GF-D8 (cell line): ENCODE measurements around the gene CYP21A2.
"Not testable (repeated sequence)": the region's sequence is repeated elsewhere in the genome, so short reads cannot be mapped to it uniquely, and the experiment has no call there.

ENCODE experiments used
- DNase-seq: peaks from one replicate; lab custom pipeline; 2025; lab: John Stamatoyannopoulos, UW

The CYP21A2 gene

DNA sequence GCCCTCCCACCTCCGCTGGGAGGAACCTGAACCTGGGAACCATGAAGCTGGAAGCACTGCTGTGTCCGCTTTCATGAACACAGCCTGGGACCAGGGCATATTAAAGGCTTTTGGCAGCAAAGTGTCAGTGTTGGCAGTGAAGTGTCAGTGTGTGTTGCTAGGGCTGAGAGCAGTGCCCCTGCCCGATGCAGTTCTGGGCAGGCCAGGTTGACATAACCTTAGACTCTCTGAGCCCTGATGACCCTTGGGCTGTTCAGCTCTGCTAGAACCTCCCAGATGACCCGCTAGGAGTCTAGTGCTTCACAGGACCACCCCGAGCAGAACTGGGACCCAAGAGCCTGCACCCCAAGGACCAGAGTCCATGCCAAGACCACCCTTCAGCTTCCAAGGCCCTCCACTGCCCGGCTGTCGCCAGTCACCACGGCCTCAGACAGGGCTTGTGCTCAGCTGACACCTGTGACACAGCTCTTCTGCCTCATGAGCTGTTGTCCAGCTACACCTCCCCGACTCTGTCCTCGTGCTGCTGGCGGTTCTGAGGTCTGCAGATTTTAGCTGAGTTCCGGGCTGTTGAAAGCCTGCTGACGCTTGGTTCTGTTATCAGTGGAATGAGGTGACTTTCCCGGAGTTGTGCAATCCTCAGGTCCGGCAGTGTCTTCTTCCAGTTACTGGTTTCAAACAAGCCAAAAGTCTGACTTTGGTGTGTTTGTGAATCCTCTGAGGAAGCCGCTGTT, 2.8 kb upstream of the CYP21A2 start:
- not testable (repeated sequence) for DNase-seq

DNA sequence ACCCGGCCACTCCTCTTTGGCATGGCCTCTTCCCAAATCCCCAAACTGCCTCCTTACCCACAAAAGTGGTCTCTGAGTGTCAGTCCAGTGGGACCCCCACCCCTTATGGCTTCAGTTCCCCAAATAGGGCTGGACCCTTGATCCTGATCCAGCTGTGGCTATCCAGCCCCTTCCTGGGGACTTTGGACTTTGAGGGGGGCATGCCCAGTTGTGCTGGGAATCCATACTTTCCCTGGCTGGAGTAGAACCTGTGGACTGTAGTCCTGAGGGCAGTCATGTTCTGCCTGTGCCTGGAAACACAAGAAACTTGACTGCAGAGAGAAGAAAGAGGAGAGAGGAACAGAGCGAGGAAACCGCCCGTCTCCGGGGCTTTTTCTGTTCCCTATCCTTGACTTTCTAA, 1.1 kb upstream of the CYP21A2 start:
- not testable (repeated sequence) for DNase-seq

DNA sequence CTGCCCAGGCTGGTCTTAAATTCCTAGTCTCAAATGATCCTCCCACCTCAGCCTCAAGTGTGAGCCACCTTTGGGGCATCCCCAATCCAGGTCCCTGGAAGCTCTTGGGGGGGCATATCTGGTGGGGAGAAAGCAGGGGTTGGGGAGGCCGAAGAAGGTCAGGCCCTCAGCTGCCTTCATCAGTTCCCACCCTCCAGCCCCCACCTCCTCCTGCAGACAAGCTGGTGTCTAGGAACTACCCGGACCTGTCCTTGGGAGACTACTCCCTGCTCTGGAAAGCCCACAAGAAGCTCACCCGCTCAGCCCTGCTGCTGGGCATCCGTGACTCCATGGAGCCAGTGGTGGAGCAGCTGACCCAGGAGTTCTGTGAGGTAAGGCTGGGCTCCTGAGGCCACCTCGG, 663 bp downstream of the CYP21A2 start:
- DNase-seq = not testable (repeated sequence)

DNA sequence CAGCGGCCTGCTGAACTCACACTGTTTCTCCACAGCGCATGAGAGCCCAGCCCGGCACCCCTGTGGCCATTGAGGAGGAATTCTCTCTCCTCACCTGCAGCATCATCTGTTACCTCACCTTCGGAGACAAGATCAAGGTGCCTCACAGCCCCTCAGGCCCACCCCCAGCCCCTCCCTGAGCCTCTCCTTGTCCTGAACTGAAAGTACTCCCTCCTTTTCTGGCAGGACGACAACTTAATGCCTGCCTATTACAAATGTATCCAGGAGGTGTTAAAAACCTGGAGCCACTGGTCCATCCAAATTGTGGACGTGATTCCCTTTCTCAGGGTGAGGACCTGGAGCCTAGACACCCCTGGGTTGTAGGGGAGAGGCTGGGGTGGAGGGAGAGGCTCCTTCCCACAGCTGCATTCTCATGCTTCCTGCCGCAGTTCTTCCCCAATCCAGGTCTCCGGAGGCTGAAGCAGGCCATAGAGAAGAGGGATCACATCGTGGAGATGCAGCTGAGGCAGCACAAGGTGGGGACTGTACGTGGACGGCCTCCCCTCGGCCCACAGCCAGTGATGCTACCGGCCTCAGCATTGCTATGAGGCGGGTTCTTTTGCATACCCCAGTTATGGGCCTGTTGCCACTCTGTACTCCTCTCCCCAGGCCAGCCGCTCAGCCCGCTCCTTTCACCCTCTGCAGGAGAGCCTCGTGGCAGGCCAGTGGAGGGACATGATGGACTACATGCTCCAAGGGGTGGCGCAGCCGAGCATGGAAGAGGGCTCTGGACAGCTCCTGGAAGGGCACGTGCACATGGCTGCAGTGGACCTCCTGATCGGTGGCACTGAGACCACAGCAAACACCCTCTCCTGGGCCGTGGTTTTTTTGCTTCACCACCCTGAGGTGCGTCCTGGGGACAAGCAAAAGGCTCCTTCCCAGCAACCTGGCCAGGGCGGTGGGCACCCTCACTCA, 1.4 kb downstream of the CYP21A2 start:
- not testable (repeated sequence) for DNase-seq

DNA sequence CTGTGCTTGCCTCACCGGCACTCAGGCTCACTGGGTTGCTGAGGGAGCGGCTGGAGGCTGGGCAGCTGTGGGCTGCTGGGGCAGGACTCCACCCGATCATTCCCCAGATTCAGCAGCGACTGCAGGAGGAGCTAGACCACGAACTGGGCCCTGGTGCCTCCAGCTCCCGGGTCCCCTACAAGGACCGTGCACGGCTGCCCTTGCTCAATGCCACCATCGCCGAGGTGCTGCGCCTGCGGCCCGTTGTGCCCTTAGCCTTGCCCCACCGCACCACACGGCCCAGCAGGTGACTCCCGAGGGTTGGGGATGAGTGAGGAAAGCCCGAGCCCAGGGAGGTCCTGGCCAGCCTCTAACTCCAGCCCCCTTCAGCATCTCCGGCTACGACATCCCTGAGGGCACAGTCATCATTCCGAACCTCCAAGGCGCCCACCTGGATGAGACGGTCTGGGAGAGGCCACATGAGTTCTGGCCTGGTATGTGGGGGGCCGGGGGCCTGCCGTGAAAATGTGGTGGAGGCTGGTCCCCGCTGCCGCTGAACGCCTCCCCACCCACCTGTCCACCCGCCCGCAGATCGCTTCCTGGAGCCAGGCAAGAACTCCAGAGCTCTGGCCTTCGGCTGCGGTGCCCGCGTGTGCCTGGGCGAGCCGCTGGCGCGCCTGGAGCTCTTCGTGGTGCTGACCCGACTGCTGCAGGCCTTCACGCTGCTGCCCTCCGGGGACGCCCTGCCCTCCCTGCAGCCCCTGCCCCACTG, 2.3 kb downstream of the CYP21A2 start:
- not testable (repeated sequence) for DNase-seq

DNA sequence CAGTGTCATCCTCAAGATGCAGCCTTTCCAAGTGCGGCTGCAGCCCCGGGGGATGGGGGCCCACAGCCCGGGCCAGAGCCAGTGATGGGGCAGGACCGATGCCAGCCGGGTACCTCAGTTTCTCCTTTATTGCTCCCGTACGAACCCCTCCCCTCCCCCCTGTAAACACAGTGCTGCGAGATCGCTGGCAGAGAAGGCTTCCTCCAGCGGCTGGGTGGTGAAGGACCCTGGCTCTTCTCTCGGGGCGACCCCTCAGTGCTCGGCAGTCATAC, 2.8 kb downstream of the CYP21A2 start:
- DNase-seq = not testable (repeated sequence)

DNA sequence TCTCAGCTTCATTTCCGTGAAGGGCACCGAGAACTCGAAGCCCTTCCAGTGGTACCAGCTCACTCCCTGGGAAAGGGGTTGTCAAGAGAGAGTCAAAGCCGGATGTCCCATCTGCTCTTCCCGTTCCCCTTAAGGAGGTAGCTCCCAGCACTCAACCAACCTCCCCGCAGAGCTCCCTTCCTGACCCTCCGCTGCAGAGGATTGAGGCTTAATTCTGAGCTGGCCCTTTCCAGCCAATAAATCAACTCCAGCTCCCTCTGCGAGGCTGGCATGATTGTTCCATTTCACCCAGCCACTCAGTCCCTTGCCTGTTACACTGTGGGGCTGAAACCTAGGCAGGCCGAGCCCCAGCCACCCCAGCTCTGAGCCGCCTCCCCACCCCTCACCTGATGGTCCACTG, 3.2 kb downstream of the CYP21A2 start:
- not testable (repeated sequence) for DNase-seq

DNA sequence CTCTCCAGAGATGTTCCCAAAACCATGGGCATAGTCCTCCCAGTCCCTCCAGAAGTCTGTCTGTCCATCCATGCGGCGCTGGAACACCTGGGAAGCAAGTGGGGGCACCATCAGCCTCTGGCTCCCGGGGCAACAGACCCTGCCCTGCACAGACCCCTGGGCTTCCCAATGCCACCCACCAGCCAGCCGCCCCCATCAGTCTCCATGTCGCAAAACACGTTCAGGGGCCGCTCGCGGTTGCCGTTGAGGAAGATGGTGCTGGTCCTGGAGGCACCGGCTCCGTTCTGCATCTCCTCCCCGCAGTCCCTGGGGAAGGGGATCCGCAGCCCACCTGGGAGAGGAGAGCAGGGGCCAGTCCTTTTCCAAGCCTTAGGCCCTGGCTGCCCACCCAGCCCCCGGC, 4.1 kb downstream of the CYP21A2 start:
- not testable (repeated sequence) for DNase-seq

DNA sequence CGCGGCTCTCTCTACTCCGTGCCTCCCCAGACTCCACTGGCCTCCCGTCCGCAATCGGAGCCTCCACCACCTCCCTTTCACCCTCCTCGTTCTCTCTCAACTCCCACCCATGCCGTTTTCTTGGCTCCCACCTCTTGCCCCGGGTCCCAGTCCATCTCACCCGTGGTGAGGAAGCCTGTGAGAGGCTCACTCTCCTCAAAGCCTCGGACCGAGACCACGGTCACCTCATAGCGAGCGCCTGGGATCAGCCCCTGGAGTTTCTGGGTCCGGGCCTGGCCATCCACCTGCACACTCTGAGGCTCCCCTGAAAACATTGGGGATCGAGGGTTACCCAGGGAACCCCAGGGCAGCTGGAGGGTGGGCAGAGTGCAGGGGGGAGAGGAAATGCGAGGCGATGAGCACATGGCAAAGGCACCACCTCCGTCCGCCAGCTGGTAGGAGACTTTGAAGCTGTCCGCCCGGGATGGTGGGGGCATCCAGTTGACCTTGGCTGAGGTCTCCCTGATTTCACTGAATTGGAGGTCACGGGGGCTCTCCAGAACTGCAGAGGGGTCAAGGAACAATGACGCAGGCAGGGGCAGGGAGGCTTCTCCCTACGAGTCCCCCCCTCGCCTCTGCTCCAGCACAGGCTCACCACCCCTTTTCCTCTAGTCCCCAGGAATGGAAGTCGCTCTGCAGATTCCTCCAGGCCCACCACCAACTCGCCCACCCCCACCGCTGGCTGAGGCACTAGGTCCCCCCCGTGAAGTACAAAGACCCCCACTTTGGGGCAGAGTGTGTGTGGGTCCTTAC, 5.6 kb downstream of the CYP21A2 start:
- not testable (repeated sequence) for DNase-seq

DNA sequence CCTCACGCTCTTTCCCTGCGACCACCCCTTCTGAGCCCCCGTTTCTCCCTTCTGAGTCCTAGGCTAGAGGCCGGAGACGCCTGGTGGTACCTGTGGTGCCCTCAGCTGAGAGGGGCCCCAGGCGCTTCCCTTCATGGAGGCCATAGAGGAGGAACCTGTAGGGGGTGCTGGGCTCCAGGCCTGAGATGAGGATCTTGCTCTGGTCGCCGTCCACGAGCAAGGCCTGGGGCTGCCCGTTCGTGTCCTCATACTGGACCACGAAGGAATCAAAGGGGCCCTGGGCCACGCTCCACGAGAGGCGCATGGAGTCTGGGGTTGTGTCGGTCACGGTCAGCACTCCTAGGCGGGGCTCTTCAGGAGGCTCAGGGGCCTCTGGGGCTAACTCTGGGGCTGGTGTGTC, 6.7 kb downstream of the CYP21A2 start:
- not testable (repeated sequence) for DNase-seq

DNA sequence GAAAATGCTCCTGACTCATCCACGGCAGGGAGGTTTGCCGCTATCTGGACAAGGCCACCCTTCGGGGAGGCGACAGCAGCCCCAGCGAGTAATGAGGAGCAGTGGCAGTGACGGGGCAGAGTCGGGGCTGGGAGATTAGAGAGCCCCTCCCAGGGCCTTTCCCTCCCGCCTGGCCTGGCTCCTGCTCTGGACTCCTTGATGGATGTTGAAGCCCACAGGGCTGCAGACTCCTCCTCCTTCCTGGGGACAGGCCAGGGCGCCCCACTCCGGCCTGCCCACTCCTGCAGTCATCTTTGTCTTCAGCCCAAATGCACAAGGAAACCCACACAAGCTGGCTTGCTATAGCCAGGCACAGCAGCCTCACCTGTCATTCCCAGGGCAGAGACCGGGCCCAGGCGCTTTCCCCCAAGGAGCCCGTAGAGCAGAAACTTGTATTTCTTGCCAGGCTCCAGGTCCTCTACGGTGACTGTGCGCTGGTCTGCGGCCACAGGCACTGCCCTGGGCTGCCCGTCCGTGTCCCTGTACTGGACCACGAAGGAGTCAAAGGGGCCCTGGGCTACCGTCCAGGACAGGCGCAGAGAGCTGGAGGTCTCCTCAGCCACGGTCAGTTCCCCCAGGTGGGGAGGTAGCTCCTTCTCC, 7.7 kb downstream of the CYP21A2 start:
- no peak for DNase-seq

DNA sequence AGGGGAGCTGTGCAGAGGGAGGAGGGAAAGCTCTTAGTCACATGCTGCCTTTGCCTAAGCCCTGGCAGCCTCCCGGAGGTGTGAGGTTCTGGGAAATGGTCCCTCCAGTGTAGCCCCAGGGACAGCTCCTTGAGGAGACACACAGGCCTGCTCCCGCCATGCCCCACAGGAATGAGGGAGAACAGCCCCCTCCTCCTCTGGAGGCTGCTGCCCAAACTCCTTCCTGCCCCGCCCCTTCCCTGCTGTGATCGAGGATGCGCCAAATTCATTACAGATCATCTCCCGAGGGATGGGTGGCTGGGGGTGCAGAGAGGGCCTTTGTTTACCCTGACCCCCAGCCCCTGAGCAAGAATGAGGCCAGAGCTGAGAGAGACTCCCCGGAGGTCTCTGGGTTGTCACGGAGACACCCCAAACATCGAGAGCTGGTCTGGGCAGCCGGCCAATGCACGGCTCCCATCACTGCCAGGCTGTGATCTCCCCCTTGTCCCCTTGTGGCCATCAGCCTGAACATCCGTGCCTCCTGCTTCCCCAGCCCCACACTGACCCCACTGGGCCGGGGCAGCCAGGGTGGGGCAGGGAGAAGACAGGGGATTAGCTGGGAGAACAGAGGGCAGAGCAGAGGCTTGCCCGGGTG, 8.4 kb downstream of the CYP21A2 start:
- DNase-seq = no peak

DNA sequence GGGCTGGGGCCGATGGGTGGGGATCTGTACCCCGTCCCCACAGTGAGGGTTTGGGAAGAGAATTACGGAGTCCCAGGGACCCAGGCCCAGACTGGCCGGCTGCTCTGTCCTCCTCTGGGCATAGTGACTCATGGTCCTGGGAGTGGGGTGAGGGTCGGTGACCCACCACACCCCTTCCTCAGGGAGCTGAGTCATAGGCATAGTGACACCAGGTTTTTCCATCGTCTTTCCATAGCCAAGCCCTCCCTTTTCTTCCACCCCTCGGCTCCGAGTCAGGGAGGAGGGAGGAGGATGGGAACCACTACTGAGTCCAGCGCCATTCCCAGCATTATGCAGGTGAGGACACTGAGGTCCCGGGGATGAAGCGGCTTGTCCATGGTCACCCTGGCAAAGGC, 8.9 kb downstream of the CYP21A2 start:
- DNase-seq = no peak

DNA sequence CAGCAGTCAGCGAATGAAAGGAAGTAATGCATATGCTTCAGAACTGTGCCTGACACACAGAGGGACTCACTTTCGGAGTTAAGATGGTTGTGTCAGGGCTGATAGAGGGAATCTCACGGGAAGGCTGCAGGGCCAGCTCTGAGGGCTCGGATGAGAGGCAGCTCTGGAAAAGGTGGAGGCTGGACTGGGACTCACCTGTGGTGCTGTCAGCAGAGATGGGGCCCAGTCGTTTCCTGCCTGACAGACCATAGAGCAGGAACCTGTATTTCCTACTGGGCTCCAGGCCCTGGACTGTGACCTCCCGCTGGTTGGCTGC, 9.3 kb downstream of the CYP21A2 start:
- DNase-seq = no peak

DNA sequence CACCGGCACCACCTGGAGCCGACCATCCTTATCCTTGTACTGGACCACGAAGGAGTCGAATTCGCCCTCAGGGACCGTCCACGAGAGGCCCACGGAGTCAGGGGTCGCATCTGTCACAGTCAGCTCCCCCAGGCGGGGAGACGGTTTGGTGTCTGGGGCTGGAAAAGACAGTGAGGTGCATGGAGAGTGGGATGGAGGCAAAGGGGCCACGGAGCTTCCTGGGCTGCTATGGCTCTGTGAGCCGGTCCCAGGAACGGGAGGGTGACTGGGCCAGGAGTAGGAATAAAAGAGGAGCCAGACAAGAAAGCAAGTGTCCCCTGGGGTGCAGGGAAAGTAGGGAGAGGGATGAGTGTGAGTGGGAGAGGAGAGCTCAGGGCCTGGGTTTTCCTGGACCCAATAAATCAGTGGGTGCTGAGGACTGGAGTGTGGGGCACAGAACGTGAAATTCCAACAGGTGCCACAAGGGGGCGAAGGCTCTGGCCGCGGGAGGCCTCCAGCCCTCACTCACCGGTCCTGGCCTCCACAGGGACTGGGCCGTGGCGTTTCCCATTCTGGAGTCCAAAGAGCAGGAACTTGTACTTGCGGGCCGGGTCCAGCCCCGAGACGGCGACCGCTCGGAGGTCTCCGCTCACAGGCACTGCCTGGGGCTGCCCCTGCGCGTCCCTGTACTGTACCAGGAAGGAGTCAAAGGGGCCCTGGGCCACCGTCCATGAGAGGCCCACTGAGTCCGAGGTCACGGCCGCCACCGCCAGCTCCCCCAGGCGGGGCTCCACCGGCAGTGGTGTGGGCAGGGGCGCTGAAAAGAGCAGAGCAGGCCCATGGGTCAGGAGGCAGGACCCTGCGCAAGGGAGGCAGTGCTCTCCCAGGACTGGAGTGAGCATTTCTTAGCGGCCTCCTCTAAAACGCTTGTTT, 9.9 kb downstream of the CYP21A2 start:
- DNase-seq = no peak

DNA sequence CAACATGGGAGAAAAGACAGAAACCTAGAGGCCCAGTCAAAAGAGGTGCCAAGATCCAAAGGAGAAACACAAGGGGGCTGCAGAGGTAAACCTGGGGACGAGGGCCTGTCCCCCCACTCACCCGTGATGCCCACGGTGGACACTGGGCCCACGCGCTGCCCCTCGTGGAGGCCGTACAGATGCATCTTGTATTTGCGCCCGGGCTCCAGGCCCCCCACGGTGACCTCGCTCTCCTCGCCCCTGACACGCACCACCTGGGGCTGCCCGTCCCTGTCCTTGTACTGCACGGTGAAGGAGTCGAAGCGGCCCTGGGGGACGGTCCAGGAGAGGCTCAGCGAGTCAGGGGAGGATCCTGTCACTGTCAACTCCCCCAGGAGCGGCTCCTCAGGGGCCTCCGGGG, 10.9 kb downstream of the CYP21A2 start:
- not testable (repeated sequence) for DNase-seq

DNA sequence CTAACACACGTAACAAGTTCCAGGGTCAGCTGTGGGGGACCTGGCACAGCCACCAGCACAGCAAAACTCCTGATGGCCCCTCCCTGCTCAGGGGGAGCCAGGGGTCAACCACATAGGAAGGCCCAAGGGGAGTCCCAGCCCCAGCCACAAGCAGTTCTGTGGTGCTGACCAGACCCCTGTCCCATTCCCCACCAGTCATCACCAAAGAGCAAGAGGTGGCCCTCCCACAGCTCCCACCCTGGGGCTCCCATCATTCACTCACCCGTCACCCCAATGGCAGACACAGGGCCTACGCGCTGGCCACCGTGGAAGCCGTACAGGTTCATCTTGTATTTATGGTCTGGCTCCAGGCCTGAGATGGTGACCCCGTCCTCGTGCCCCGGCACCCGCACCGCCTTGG, 11.5 kb downstream of the CYP21A2 start:
- DNase-seq = not testable (repeated sequence)

DNA sequence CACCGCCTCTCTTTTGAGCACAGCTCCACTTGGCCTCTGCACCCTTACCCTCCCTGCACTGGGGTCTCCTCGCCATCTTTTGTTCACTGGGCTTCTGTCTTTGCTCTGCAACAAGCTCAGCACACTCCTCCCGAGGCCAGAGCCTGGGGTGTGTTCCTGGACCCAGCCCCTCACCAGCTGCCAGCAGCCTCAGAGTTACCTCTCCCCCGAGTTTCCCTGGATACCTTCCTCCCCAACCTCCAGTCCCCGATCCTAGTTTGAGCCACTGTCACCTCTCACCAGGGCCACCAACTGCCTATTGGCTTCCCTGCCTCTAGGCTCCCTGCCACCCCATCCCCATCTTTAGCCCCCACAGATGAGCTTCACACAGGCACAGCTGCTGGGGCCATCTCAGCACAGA, 12.3 kb downstream of the CYP21A2 start:
- DNase-seq = no peak

DNA sequence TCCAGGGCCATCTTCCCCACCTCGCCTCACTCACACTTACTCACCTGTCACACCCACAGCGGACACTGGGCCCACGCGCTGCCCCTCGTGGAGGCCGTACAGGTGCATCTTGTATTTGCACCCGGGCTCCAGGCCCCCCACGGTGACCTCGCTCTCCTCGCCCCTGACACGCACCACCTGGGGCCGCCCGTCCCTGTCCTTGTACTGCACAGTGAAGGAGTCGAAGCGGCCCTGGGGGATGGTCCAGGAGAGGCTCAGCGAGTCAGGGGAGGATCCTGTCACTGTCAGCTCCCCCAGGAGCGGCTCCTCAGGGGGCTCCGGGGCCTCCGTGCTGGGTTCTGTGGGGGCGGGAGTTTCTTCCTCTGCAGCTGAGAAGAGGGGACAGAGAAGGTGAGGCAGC, 14.4 kb downstream of the CYP21A2 start:
- not testable (repeated sequence) for DNase-seq

DNA sequence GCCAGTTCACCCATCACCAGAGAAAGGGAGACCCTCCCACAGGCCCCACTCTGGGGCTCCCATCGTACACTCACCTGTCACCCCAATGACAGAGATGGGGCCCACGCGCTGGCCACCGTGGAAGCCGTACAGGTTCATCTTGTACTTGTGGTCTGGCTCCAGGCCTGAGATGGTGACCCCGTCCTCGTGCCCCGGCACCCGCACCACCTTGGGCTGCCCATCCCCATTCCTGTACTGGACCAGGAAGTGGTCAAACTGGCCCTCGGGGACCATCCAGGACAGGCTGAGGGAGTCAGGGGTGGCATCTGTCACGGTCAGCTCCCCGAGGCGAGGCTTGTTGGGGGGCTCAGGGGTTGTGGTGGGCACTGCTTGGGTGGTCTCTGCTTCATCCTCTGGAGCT, 15.1 kb downstream of the CYP21A2 start:
- not testable (repeated sequence) for DNase-seq
